ENCODE data around the gene AMER2. TPM values are rescaled to one million over a fixed set of nuclear protein-coding genes. Genes with fewer than 3 reads are reported as not detected.

The AMER2 gene
- total and polyA plus RNA-seq, 2 experiments from 2014 or later, result not detected

DNA sequence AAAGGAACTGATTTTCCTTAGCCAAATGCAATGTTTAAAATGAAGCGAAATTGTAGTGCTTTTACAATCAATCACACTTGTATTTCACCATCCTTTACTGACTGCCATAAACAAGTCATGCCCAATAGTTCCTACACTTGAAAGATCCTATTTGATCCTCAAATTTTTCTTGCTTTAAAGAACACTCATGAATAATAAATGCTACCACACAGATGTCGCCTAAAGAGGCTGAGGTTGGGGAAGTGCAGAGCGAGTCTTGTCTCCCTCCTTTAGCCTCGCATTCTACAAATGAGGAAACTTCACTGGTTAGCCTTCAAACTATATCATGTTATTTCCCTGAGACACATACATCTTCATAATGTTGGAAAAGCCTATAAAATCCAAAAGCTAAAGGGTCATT is 18.7 kb upstream of the AMER2 start:
- Histone ChIP-seq H3K36me3 (ENCODE audit: low read depth) (no peaks in the 10 kb centered on the region), H2AFZ (no peak overlapping the region), H3K9ac (no peak overlapping the region), H3F3A (ENCODE audit: insufficient read depth) (no peaks in the 10 kb centered on the region), H3K4me2 (ENCODE audit: unreplicated experiment) (no peak overlapping the region), H3K79me2 (ENCODE audit: insufficient read depth) (no peaks in the 10 kb centered on the region), H3K27me3 (replicated peaks; ENCODE audit: insufficient read depth) (peaks cover 16% of the 10 kb centered on the region), H3K4me1 (ENCODE audit: insufficient read depth) (no peaks in the 10 kb centered on the region), H3K4me3 (no peak overlapping the region), H4K20me1 (ENCODE audit: insufficient read depth) (no peaks in the 10 kb centered on the region), H3K9me3 (ENCODE audit: low read depth) (no peaks in the 10 kb centered on the region), H3K9me2 (ENCODE audit: insufficient read depth) (no peaks in the 10 kb centered on the region), H3K27ac (no peak overlapping the region)
- no peak for TF ChIP-seq EZH2phosphoT487 (IDR thresholded peaks at IDR 0.05; ENCODE audit: insufficient read depth, low read depth)
- TF ChIP-seq EZH2 (IDR thresholded peaks at IDR 0.05; ENCODE audit: insufficient read depth, poor library complexity, severe bottlenecking), result no peak
- in situ Hi-C loops (cut with MboI), result no loop called here
- 20 to 28% methylated on average over 4 of the region's 4 CpGs for WGBS, 2 experiments (ENCODE audit: low coverage in 1 of 2, low lambda C conversion rate in 2 of 2, missing lambda C conversion rate in 2 of 2)
- DNase-seq, result no peak

DNA sequence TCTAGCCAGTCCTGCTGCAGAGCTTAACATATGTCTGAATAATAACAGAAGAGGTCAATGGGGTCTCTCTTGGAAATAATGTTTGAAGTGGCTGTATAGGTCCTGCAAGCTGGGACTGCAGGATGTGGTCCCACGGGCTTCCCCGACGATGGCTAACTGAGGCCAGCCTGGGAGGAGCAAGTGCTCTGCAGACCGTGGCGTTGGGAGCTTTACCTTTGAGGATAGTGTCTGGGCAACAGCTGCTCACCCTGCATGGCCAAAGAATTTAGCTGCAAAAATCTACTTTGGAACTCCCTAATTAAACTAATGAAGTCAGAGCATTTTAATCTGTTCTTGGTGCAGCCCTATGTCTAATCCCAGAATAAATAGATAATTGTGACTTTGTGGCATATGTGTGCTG is 18.2 kb upstream of the AMER2 start:
- H3K36me3 ChIP-seq (ENCODE audit: low read depth), result no peaks in the 10 kb centered on the region
- in situ Hi-C loops (cut with MboI), result no loop called here
- H3K4me1 ChIP-seq (ENCODE audit: insufficient read depth), result no peaks in the 10 kb centered on the region
- no peak overlapping the region for H3K9ac ChIP-seq
- no peak overlapping the region for H3K4me2 ChIP-seq (ENCODE audit: unreplicated experiment)
- no peaks in the 10 kb centered on the region for H3K9me3 ChIP-seq (ENCODE audit: low read depth)
- H4K20me1 ChIP-seq (ENCODE audit: insufficient read depth), result no peaks in the 10 kb centered on the region
- TF ChIP-seq EZH2phosphoT487 (IDR thresholded peaks at IDR 0.05; ENCODE audit: insufficient read depth, low read depth) (no peak), EZH2 (IDR thresholded peaks at IDR 0.05; ENCODE audit: insufficient read depth, poor library complexity, severe bottlenecking) (no peak)
- no peaks in the 10 kb centered on the region for H3K9me2 ChIP-seq (ENCODE audit: insufficient read depth)
- H3F3A ChIP-seq (ENCODE audit: insufficient read depth), result no peaks in the 10 kb centered on the region
- no peak overlapping the region for H2AFZ ChIP-seq
- WGBS, 2 experiments (ENCODE audit: low coverage in 1 of 2, low lambda C conversion rate in 2 of 2, missing lambda C conversion rate in 2 of 2), result 22 to 29% methylated on average over 5 of the region's 5 CpGs
- no peaks in the 10 kb centered on the region for H3K79me2 ChIP-seq (ENCODE audit: insufficient read depth)
- no peak overlapping the region for H3K4me3 ChIP-seq
- DNase-seq, result no peak
- no peak overlapping the region for H3K27ac ChIP-seq
- peaks cover 16% of the 10 kb centered on the region for H3K27me3 ChIP-seq (replicated peaks; ENCODE audit: insufficient read depth)

DNA sequence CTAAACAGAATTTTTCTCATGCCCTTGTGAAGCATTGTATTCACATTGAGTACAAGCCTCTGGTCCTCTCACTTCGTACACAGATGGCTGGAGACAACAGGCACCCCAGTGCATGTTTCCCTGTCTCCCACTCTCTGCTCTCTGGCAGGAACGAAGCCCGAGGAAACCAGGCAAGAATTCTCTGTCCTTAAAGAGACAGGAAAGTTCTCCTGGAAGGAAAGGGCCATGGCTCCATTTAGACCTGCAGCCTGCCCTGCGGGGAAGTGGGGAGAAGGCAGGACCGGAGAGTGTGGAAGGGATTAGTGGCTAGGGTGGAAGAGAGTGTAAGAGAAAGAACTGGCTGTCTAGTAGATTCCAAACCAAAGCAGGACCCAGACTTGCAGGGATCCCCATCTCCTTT is 15.5 kb upstream of the AMER2 start:
- no peak overlapping the region for H3K27ac ChIP-seq
- no peak for TF ChIP-seq EZH2 (IDR thresholded peaks at IDR 0.05; ENCODE audit: insufficient read depth, poor library complexity, severe bottlenecking)
- TF ChIP-seq EZH2phosphoT487 (IDR thresholded peaks at IDR 0.05; ENCODE audit: insufficient read depth, low read depth), result no peak
- H3K4me1 ChIP-seq (ENCODE audit: insufficient read depth), result no peaks in the 10 kb centered on the region
- peaks cover 16% of the 10 kb centered on the region; the same call in 1 of the 2 replicates for H3K27me3 ChIP-seq (replicated peaks; ENCODE audit: insufficient read depth)
- no peak for DNase-seq
- H3K4me3 ChIP-seq, result no peak overlapping the region
- H3K4me2 ChIP-seq (ENCODE audit: unreplicated experiment), result no peak overlapping the region
- no peak overlapping the region for H3K9ac ChIP-seq
- H3F3A ChIP-seq (ENCODE audit: insufficient read depth), result no peaks in the 10 kb centered on the region
- H3K9me2 ChIP-seq (ENCODE audit: insufficient read depth), result no peaks in the 10 kb centered on the region
- H4K20me1 ChIP-seq (ENCODE audit: insufficient read depth), result no peaks in the 10 kb centered on the region
- H3K79me2 ChIP-seq (ENCODE audit: insufficient read depth), result no peaks in the 10 kb centered on the region
- 40% methylated on average over 5 of the region's 5 CpGs for WGBS, 2 experiments (ENCODE audit: low coverage in 1 of 2, low lambda C conversion rate in 2 of 2, missing lambda C conversion rate in 2 of 2)
- no peaks in the 10 kb centered on the region for H3K36me3 ChIP-seq (ENCODE audit: low read depth)
- H2AFZ ChIP-seq, result no peak overlapping the region
- in situ Hi-C loops (cut with MboI), result no loop called here
- no peaks in the 10 kb centered on the region for H3K9me3 ChIP-seq (ENCODE audit: low read depth)

DNA sequence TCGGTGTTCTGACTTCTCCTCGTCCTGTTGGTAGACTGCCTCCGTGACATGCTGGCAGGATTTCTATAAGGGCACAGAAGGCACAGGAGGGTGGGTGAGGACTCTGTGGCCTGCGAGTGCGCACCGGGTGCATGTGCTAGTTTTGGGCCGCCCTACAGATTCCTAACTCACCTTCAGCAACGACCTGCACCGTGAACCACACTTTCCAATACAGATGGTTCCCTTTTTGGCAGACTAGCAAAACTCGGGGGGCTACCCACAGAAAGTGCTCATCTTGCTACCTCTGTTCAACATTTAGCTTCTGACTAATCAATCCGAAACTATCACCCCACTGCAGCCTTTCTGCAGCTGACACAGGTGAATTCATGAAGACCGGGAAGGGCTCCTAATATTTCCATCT is 14.1 kb upstream of the AMER2 start:
- WGBS, 2 experiments (ENCODE audit: low coverage in 1 of 2, low lambda C conversion rate in 2 of 2, missing lambda C conversion rate in 2 of 2), result 35 to 37% methylated on average over 12 of the region's 12 CpGs
- DNase-seq, result no peak

DNA sequence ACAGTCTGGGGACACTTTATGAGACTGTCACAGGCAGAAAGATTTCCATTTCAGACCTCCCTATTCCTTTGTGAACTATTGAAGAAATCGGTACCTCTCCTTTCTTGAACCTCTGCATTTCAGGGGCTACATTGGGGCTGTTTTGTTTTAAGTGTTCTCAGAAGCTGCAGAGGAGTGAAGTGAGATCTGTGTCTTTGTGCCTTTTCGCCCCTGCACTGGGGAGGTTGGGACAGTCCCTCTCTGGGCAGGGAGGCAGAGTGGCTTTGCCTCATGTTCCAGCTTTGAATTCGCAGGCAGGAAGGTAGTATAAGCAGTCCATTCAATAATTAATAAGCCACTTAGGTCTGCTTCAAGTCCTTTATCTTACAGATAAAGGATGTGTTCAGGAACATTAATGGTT is 9.5 kb upstream of the AMER2 start:
- 15 to 17% methylated on average over 3 of the region's 3 CpGs for WGBS, 2 experiments (ENCODE audit: low coverage in 1 of 2, low lambda C conversion rate in 2 of 2, missing lambda C conversion rate in 2 of 2)

More for the DNA sequence above, 14.1 kb upstream of the AMER2 start:
- TF ChIP-seq EZH2 (IDR thresholded peaks at IDR 0.05; ENCODE audit: insufficient read depth, poor library complexity, severe bottlenecking) (no peak), EZH2phosphoT487 (IDR thresholded peaks at IDR 0.05; ENCODE audit: insufficient read depth, low read depth) (no peak)
- Histone ChIP-seq H3K9ac (no peak overlapping the region), H3K9me3 (ENCODE audit: low read depth) (no peaks in the 10 kb centered on the region), H3K9me2 (ENCODE audit: insufficient read depth) (no peaks in the 10 kb centered on the region), H3K4me3 (no peak overlapping the region), H3K4me1 (ENCODE audit: insufficient read depth) (no peaks in the 10 kb centered on the region), H3K36me3 (ENCODE audit: low read depth) (no peaks in the 10 kb centered on the region), H3F3A (ENCODE audit: insufficient read depth) (no peaks in the 10 kb centered on the region), H3K4me2 (ENCODE audit: unreplicated experiment) (no peak overlapping the region), H3K27me3 (replicated peaks; ENCODE audit: insufficient read depth) (peaks cover 17% of the 10 kb centered on the region; the same call in 1 of the 2 replicates), H3K79me2 (ENCODE audit: insufficient read depth) (no peaks in the 10 kb centered on the region), H4K20me1 (ENCODE audit: insufficient read depth) (no peaks in the 10 kb centered on the region), H3K27ac (no peak overlapping the region), H2AFZ (no peak overlapping the region)
- in situ Hi-C loops (cut with MboI), result no loop called here

More for the DNA sequence above, 9.5 kb upstream of the AMER2 start:
- Histone ChIP-seq H3K9me2 (ENCODE audit: insufficient read depth) (no peaks in the 10 kb centered on the region), H3K9ac (no peak overlapping the region), H3K27ac (no peak overlapping the region), H3K4me3 (no peak overlapping the region), H3K79me2 (ENCODE audit: insufficient read depth) (no peaks in the 10 kb centered on the region), H3K4me1 (ENCODE audit: insufficient read depth) (no peaks in the 10 kb centered on the region), H3F3A (ENCODE audit: insufficient read depth) (no peaks in the 10 kb centered on the region), H2AFZ (no peak overlapping the region), H3K4me2 (ENCODE audit: unreplicated experiment) (no peak overlapping the region), H3K27me3 (replicated peaks; ENCODE audit: insufficient read depth) (peaks cover 8% of the 10 kb centered on the region), H3K9me3 (ENCODE audit: low read depth) (no peaks in the 10 kb centered on the region), H3K36me3 (ENCODE audit: low read depth) (no peaks in the 10 kb centered on the region), H4K20me1 (ENCODE audit: insufficient read depth) (no peaks in the 10 kb centered on the region)
- in situ Hi-C loops (cut with MboI), result no loop called here
- DNase-seq, result no peak
- no peak for TF ChIP-seq EZH2phosphoT487 (IDR thresholded peaks at IDR 0.05; ENCODE audit: insufficient read depth, low read depth)
- TF ChIP-seq EZH2 (IDR thresholded peaks at IDR 0.05; ENCODE audit: insufficient read depth, poor library complexity, severe bottlenecking), result no peak
